IPS-18a (cell line): Measurements from ENCODE around the gene SCCPDH.

Experiments
- H3K27ac ChIP-seq: one replicate; pipeline ENCODE4 v1.5.1; 2013; ENCODE audit warnings: low read length
- H3K27me3 ChIP-seq: one replicate; pipeline ENCODE4 v1.6.1; 2013; ENCODE audit warnings: mild to moderate bottlenecking, low read length; ENCODE audit not compliant: control insufficient read depth, insufficient read depth
- H3K36me3 ChIP-seq: one replicate; pipeline ENCODE4 v1.6.1; 2013; ENCODE audit warnings: low read depth, low read length; ENCODE audit not compliant: control insufficient read depth
- H3K4me1 ChIP-seq: one replicate; pipeline ENCODE4 v1.6.1; 2013; ENCODE audit warnings: low read depth, low read length; ENCODE audit not compliant: control insufficient read depth
- H3K4me3 ChIP-seq: one replicate; pipeline ENCODE4 v1.5.1; 2013; ENCODE audit warnings: low read length
- H3K9ac ChIP-seq: one replicate; pipeline ENCODE4 v1.6.1; 2013; ENCODE audit warnings: mild to moderate bottlenecking, low read length, moderate library complexity
- H3K9me3 ChIP-seq: one replicate; pipeline ENCODE4 v1.6.1; 2013; ENCODE audit warnings: low read depth, low read length; ENCODE audit not compliant: control insufficient read depth

The SCCPDH gene

DNA sequence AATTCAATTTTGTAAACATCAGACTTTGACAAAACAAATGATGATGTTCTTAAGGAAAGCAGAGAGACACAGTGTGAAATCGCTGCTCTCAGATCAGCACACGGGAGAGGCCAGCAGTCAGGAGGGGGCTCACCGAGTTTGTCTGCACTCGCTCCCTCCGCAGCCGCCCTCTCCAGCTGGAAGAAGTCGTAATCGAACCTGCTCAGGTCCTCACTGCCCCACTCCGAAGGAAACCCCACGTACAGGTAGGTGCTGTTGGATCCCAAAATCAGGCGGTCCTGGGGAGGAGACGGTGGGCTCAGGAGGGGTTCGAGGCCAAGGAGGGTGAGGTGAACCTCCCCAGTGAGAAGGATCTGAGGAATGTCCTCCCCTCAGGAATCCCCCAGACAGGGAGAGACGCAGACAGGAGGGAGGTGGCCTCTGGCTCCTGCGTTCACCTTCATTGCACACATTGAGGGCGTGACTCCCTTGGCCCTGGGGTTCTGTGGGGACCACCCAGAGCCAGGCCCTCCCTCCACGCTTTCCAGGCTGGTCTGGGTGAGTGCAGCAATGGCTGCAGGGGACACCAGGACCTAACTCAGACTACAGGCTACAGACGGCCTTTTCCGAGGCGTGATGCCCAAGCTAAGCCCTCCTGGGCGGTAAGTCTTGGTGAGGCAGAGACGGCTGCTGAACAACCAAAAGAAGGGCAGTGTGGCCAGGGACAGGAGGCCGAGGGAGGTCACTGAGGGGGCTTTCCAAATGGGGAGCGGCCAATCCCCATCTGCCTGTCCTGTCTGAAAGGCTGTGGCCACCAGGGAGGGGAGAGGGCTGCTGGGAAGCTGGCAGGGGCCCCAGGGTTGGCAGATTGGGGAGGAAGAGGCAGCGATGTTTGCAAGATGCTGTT is 65.5 kb downstream of the SCCPDH start:
- Histone ChIP-seq H3K9ac (no peak overlapping the region), H3K9me3 (no peaks in the 10 kb centered on the region), H3K4me1 (peaks cover 22% of the 10 kb centered on the region), H3K36me3 (no peaks in the 10 kb centered on the region), H3K27me3 (no peaks in the 10 kb centered on the region), H3K4me3 (peak overlapping the region; percentile 12), H3K27ac (no peak overlapping the region)

DNA sequence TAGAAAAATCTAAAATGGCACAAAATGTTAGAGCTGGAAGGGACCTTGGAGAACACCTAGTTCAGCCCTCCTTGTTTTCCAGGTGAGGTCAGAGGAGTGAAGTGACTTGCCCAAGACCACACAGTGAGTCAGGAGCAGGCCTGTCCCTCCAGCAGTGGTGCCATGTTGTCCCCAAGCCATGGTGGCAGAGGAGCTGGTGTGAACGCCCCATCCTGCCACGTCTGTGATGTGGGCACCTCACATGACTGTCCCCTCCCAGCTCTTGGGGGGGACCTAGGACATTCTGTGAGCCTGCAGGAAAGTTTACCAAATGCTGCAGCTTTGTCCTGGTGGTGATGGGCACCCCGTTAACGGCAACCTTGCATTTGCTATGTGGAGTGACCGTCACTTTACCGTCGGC is 66.2 kb downstream of the SCCPDH start:
- Histone ChIP-seq H3K27ac (no peak overlapping the region), H3K9ac (no peak overlapping the region), H3K27me3 (no peaks in the 10 kb centered on the region), H3K4me1 (peaks cover 26% of the 10 kb centered on the region), H3K36me3 (no peaks in the 10 kb centered on the region), H3K4me3 (no peak overlapping the region), H3K9me3 (no peaks in the 10 kb centered on the region)

DNA sequence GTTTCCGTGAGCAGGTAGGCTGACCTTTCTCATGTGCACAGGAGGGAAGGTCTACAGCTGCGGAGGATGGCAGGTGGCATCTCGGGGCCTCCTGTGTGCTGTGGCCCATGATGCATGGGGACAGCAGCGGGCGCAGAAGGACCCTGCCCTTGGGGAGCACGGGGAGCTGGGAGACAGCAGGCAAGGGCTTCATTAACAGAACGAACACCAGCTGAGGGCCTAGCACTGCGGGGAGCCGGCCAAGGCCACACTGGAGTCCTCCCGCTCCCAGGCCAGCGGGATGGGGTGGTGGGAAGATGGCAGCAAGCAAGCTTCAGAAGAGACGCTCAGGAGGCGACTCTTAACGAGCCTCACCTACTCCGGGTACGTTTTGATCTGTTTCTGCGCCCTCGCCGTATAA is 66.6 kb downstream of the SCCPDH start:
- no peak overlapping the region for H3K9ac ChIP-seq
- H3K27me3 ChIP-seq: no peaks in the 10 kb centered on the region
- no peak overlapping the region for H3K4me3 ChIP-seq
- no peak overlapping the region for H3K27ac ChIP-seq
- peaks cover 26% of the 10 kb centered on the region for H3K4me1 ChIP-seq
- no peaks in the 10 kb centered on the region for H3K9me3 ChIP-seq
- H3K36me3 ChIP-seq: no peaks in the 10 kb centered on the region

DNA sequence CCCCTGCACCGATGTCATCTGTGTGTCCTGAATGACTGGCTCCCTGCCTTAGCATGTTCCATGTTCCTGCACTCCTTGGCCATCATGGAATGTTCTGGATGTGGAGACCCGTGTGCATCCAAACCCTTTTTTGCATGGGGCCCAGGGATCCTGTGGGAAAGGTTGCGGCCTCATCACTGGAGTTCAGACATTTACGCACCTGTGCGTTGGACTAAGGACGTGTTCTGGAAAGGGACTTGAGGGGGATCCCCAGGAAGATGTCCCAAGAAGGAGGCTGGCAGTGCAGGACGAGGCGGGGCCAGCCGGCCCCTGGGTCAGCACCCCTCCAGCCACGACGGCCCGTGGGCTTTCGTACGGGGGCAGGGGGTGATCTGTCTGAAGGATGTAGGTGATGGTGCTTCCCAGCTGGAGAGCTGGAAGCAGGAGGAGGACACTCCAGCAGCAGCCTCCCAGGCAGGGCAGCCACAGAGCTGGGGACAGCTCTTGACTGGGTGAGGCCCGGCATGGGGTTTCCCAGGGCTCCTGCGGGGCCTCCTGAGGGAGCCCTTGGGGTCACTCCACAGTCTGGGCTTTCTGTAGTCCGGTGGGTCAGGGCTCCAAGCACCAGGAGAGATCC is 67.2 kb downstream of the SCCPDH start:
- no peak overlapping the region for H3K4me3 ChIP-seq
- no peak overlapping the region for H3K27ac ChIP-seq
- H3K9me3 ChIP-seq: no peaks in the 10 kb centered on the region
- peaks cover 26% of the 10 kb centered on the region for H3K4me1 ChIP-seq
- no peaks in the 10 kb centered on the region for H3K36me3 ChIP-seq
- H3K27me3 ChIP-seq: no peaks in the 10 kb centered on the region
- no peak overlapping the region for H3K9ac ChIP-seq

DNA sequence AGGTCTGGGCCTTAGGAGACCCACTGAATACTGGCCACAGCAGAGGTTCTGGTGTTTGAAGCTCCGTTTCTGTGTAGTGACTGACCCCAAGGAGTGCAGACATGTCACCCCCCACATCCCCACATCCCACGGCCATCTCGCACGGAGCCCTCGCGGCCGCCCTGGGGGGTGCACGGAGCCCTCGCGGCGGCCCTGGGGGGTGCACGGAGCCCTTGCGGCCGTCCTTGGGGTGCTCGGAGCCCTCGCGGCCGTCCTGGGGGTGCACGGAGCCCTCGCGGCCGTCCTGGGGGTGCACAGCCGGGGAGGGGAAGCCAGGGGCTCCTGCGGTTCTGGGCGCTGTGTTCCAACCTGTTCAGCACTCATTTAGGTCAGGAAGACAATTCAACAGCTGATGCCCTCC is 68.4 kb downstream of the SCCPDH start:
- Histone ChIP-seq H3K4me1 (peaks cover 26% of the 10 kb centered on the region), H3K27me3 (no peaks in the 10 kb centered on the region), H3K27ac (no peak overlapping the region), H3K9ac (no peak overlapping the region), H3K4me3 (no peak overlapping the region), H3K36me3 (no peaks in the 10 kb centered on the region), H3K9me3 (no peaks in the 10 kb centered on the region)

DNA sequence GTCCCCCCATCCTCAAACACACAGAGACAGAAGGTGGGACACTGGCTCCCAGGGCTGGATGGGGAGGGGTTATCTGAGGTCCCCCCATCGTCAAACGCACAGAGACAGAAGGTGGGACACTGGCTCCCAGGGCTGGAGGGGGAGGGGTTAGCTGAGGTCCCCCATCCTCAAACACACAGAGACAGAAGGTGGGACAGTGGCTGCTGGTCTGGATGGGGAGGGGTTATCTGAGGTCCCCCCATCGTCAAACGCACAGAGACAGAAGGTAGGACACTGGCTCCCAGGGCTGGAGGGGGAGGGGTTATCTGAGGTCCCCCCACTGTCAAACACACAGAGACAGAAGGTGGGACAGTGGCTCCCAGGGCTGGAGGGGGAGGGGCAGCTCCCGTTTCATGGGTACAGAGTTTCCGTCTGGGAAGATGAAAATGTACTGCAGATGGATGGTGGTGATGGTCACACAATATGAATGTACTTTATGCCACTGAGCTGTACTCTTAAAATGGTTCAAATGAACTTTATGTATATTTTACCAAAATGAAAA is 69.2 kb downstream of the SCCPDH start:
- no peaks in the 10 kb centered on the region for H3K9me3 ChIP-seq

DNA sequence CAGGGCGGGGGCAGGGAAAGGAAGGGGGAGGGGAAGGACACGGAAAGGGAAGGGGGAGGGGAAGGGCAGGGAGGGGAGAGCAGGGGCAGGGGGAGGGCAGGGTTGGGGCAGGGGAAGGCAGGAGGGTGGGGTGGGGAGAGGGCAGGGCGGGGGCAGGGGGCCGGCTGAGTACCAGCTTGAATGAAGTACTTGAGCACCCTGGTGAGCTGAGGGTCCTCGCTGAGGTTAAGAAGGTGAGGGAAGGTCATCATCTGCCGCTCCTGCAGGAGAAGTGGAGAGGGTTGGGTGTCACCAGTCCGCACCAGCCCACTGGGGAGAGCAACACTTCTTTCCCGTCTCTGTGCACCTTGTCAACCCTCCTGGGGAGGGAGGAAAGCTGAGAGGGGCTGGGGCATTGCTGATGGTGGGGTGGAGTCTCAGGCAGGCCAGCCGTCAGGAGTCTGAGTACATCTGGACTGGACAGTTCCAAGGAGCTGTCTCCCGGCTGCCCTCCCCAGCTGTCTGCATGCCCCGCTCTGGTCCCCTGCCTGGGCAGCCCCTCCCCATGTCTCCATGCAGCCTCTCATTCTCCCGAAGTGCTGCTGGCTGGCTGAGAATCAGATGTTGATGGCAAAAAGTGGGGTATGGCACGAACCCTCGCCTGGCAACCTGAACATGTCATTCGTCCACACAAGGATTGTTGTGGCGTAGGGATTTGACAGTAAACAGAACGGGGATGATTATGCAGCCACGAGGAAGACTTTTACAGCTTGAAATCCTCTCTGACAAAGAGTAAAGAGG is 70.0 kb downstream of the SCCPDH start:
- Histone ChIP-seq H3K27me3 (no peaks in the 10 kb centered on the region), H3K4me1 (peaks cover 24% of the 10 kb centered on the region), H3K27ac (no peak overlapping the region), H3K9ac (no peak overlapping the region), H3K9me3 (no peaks in the 10 kb centered on the region), H3K4me3 (no peak overlapping the region), H3K36me3 (no peaks in the 10 kb centered on the region)

More for the DNA sequence above, 69.2 kb downstream of the SCCPDH start:
- Histone ChIP-seq H3K9ac (no peak overlapping the region), H3K4me1 (peaks cover 26% of the 10 kb centered on the region), H3K36me3 (no peaks in the 10 kb centered on the region), H3K27ac (no peak overlapping the region), H3K4me3 (no peak overlapping the region), H3K27me3 (no peaks in the 10 kb centered on the region)

DNA sequence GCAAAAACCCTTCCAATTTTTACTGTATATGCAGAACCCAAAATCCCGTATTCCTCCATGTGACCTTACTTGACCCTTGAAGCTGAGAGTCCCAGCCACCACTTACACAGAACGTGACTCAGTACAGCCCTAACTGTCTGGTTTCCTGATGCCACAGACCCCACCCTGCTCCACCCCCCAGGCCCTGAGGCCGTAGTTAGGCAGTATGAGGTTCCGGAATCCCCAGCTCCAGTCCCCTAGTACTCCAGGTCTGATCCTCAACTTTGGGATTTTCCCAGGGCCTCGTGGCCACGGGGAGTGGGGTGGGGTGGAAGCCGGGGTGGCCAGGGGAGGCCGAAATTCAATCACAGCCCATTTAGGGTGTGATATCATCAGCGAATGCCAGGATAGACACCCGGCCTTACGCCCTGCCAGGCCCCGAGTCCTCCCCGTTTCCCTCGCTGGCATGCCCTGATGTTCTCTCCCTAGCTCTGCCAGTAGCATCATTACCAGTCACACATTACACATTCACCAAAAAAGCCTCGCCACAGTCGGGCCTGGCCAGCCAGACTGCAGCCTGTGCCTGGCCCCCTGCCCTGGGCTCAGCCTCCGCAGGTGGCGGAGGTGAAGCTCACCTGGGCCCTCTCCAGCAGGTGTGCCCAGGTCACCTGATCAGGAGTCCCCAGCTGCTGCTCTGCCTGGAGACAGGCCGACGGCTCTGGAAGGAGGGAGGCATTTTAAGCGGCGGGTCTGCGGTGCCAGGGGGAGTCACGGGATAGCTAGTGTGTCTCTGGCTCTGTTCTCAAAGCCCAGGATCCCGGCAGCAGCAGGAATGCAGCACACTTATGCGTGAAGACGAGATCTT is 70.8 kb downstream of the SCCPDH start:
- H3K4me3 ChIP-seq: no peak overlapping the region

DNA sequence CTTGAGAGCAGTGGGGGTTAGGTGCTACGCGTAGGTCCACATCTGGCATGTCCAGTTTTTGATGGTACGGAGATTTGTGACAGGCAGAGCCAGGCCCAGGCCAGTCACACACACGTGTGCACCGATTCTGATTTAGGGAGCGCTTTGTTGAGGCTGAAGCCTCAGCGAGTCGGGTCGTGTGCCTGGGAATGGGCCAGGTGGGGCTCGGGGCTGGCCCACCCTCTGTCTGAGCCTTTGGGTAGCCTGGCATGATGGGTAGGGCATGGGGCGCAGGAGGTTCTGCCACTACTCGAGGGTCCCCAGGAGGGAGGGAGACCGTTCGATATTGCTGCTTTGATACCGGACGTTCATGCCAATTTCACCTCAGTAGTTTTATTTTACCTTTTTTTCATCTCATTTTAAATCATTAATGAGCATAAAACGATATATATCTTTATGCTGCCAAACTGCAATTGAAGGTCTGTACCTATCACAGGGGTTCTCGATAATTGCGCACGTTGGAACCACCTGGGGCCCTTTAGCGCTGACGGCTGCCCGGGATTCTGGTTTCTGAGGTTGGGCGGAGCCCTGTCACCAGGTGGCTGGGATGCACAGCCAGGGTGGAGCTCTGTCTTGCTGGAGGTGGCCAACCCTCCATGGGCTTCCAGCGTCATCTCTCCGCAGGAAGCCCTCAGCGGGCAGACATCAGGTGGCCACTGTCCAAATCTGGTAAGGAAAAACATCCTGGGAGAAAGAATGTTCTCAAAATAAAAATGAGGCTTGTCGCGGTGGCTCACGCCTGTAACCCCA is 71.9 kb downstream of the SCCPDH start:
- Histone ChIP-seq H3K36me3 (no peaks in the 10 kb centered on the region), H3K9me3 (no peaks in the 10 kb centered on the region), H3K4me1 (peaks cover 18% of the 10 kb centered on the region), H3K4me3 (no peak overlapping the region), H3K9ac (no peak overlapping the region), H3K27ac (no peak overlapping the region), H3K27me3 (no peaks in the 10 kb centered on the region)

More for the DNA sequence above, 70.8 kb downstream of the SCCPDH start:
- Histone ChIP-seq H3K27ac (no peak overlapping the region), H3K9me3 (no peaks in the 10 kb centered on the region), H3K36me3 (no peaks in the 10 kb centered on the region), H3K4me1 (peaks cover 18% of the 10 kb centered on the region), H3K9ac (no peak overlapping the region), H3K27me3 (no peaks in the 10 kb centered on the region)

DNA sequence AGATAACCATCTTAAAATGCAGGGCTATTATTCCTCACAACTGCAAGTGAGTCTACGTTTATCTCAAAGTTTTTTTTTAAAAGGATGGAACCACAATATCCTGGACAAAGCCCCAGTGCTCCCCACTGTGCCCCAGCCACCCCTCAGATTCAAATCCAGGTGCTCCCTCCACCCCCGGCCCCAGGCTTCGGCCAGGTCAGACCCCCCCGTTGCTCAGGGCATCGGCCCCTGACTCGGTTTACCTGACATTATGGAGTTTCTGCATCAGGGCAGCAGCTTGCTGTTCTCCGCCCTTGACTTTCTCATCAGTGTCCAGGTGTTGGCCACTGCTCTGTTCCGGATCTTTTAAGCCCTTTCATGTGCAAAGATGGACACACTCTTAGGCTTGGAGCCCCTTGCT is 72.9 kb downstream of the SCCPDH start:
- Histone ChIP-seq H3K27me3 (no peaks in the 10 kb centered on the region), H3K36me3 (no peaks in the 10 kb centered on the region), H3K9ac (no peak overlapping the region), H3K9me3 (no peaks in the 10 kb centered on the region), H3K4me3 (no peak overlapping the region), H3K27ac (no peak overlapping the region), H3K4me1 (peaks cover 18% of the 10 kb centered on the region)
